ENCODE data around the gene HSF5.

DNA sequence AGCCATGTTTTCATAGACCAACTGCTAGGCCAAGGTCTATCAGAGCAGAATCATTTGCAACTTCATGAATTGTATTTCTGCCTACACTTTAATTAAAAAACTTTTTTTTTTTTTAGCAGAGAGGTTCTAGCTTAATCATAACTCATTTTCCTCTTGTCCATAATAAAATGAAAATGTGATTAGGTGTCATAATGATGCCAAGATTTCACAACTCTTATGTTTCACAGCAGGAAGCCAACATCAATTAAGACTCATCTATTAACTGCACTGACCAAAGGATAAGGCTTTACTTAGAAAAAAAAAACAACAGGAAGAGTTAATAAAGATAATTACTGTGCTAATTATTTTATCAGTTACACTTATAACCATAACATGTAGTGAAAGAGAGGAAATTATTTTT is 52.0 kb downstream of the HSF5 start:
- TF ChIP-seq, protein P1, sequence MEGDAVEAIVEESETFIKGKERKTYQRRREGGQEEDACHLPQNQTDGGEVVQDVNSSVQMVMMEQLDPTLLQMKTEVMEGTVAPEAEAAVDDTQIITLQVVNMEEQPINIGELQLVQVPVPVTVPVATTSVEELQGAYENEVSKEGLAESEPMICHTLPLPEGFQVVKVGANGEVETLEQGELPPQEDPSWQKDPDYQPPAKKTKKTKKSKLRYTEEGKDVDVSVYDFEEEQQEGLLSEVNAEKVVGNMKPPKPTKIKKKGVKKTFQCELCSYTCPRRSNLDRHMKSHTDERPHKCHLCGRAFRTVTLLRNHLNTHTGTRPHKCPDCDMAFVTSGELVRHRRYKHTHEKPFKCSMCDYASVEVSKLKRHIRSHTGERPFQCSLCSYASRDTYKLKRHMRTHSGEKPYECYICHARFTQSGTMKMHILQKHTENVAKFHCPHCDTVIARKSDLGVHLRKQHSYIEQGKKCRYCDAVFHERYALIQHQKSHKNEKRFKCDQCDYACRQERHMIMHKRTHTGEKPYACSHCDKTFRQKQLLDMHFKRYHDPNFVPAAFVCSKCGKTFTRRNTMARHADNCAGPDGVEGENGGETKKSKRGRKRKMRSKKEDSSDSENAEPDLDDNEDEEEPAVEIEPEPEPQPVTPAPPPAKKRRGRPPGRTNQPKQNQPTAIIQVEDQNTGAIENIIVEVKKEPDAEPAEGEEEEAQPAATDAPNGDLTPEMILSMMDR (conservative IDR thresholded peaks at IDR 0.05; ENCODE audit: low read length), result no peak
- TF ChIP-seq EZH2phosphoT487 (IDR thresholded peaks at IDR 0.05; ENCODE audit: borderline replicate concordance, low read depth, low read length), result no peak
